Left cardiac atrium (tissue), 4 donors: ENCODE measurements around the gene TRIM4. TPM values are rescaled to one million over a fixed set of nuclear protein-coding genes. Genes with fewer than 3 reads are reported as not detected.
A peak's percentile ranks its signal among the peaks of the same experiment; 100 is the strongest.

Experiments used
- ATAC-seq, 2 donors: fragments of 200-7000 bp; cut with Tn5 transposase; one replicate each; pipeline ENCODE4 v1.9.1; 2020; ENCODE audit warnings: mild to moderate bottlenecking in 2 of 2, moderate library complexity in 2 of 2
- DNase-seq: peaks from one replicate; pipeline ENCODE4 v3.0.0-alpha.2; 2020
- intact Hi-C, 2 donors: fragments of 100-400 bp; cut with DNase I; formaldehyde crosslinking; loops; one replicate each; pipeline versions ENCODE4 v1.14.1 to v1.15.1; 2022 to 2023
- total RNA-seq, 2 donors: library from RNA; stranded (reverse); fragmentation: NEBNext Ultra II Directional; extraction: Animal tissue kit (Norgen Biotek cat#: 25700); gene quantifications; one replicate each; pipeline ENCODE4 v1.2.1, GENCODE V29; 2021
- donor health status: DM: no; HTN: yes; CAD: no.
- donor health status: DM: no; HTN: yes; CAD: no; lungs with severe emphysema.
- donor health status: DM: yes; HTN: yes; CAD: no.
- donor health status: Dilated cardiomyopathy.

TRIM4 gene
- total RNA-seq, 2 donors from 2014 or later: 9.6 to 11.1 TPM

GRCh38 chr7:99860281-99861127, 58.8 kb downstream of the TRIM4 start:
- DNase-seq (peak; percentile 55), ATAC-seq (peak; percentile 72 to 99)
- intact Hi-C loops: no loop called here

DNA sequence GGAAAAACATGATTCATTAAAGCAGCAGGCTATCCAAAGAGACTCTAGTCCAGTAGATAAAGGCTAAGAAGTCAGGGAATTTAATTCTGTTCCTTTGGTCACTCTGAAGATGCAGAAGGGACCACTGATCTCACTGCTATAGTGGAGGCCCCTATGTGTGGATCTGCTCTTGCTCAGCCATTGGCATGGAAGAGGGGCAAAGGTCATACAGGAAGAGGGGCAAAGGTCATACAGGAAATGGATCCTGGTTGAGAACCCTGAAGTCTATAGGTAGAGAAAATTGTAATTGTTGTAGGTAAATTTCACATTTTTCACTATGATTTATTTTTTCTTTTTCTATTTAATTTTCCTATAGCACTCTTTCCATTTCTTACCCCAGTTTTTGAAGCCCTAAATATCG, 64.1 kb downstream of the TRIM4 start:
- intact Hi-C loops: no loop called here
- no peak for ATAC-seq

DNA sequence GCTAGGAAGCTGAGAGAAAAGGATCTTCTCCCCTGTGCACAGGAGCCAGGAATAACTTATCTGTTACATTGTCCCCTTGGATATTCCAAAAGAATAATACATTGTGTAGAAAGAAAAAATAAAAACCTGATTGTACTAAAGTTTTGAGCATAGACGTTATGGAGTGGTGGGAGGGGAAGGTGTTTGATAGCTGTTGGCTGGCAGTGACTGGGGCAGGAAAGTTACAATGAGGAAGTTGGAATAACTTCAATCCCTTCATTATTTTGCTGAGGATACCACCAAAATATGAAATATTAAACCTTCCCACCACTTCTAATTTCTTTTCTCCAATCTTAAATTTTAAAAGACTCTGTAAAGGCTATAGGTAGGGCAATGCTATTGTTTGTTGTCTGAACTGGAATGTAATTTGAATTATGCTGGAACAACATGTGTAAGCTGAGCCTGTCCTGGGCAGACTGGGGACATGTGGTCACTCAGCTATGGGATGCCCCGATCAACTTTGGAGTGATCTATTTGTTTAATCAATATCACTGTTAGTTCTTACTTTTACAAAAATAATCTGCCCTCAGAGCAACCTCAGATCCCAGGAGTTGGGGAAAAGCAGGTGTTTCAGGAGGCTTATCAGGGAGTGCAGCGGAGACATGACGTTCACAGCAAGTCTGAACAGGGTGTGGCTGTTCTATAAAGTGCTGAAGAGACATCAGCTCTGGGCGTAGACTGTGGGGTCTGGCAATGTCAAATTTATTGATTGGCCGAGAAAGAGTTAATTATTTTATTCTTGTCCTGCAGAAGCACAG, 70.7 kb downstream of the TRIM4 start:
- ATAC-seq (no peak), DNase-seq (no peak)
- intact Hi-C loops: loop anchor here in 1 of 2 donors (10.0 kb wide), 1 partner anchor 214 kb away; no protein-coding TSS in a partner anchor

More for the DNA sequence above, 64.1 kb downstream of the TRIM4 start:
- DNase-seq: no peak

GRCh38 chr7:99844328-99844727, 75.0 kb downstream of the TRIM4 start:
- DNase-seq (no peak), ATAC-seq (no peak)
- intact Hi-C loops: loop anchor here in 1 of 2 donors (10.0 kb wide), 1 partner anchor 210 kb away; no protein-coding TSS in a partner anchor

DNA sequence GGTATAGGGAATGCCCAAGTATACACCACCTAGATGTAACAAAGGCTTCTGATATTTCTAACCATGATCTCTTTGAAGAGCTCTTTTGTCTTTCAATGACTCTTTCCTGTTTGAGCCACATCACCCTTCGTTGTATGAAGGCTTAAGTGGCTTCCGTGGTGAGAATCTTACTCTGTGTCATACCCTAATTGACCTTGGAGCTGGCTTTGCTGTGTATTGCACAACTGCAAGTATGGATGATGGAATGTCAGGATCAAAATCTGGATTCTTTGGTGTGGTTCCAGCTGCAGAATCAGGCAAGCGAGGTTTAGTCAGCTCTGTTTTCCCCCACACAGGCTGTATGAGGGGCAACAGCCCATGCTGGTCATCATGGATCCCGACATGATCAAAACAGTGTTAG, 75.5 kb downstream of the TRIM4 start:
- intact Hi-C loops: loop anchor here in 1 of 2 donors (10.0 kb wide), 1 partner anchor 209 kb away; no protein-coding TSS in a partner anchor
- DNase-seq (no peak), ATAC-seq (no peak)

GRCh38 chr7:99842926-99843325, 76.4 kb downstream of the TRIM4 start:
- DNase-seq (no peak), ATAC-seq (no peak)
- intact Hi-C loops: loop anchor here in 1 of 2 donors (10.0 kb wide), 1 partner anchor 208 kb away; no protein-coding TSS in a partner anchor

Other genes with a start within 250 kb of the TRIM4 start
- gene CYP3A5, start 239.5 kb downstream of the TRIM4 start, total RNA-seq: under 1 TPM; 0.16 to 0.44 TPM
- not detected for gene CYP3A7, start 184.3 kb downstream of the TRIM4 start, total RNA-seq
- gene CYP3A4, start 135.3 kb downstream of the TRIM4 start, total RNA-seq: under 1 TPM; 0.32 to 0.34 TPM
- gene CYP3A43, start 91.5 kb downstream of the TRIM4 start, total RNA-seq: under 1 TPM in 1 of 2 donors, not detected in 1; 0.16 TPM
- under 1 TPM in 1 of 2 donors, not detected in 1; 0.24 TPM for gene OR2AE1, start 42.5 kb downstream of the TRIM4 start, total RNA-seq
- gene GJC3, start 10.1 kb upstream of the TRIM4 start, total RNA-seq: under 1 TPM; 0.37 to 0.59 TPM
- 10 to 100 TPM; 36.2 to 91.1 TPM for gene AZGP1, start 56.5 kb upstream of the TRIM4 start, total RNA-seq
- 10 to 100 TPM; 36.7 to 47.0 TPM for gene ZKSCAN1, start 96.1 kb upstream of the TRIM4 start, total RNA-seq
- gene ZSCAN21, start 130.2 kb upstream of the TRIM4 start, total RNA-seq: 1 to 10 TPM; 8.4 to 9.1 TPM
- 10 to 100 TPM; 14.6 to 17.3 TPM for gene ZNF3, start 162.2 kb upstream of the TRIM4 start, total RNA-seq
- 100 to 1,000 TPM in 1 of 2 donors, 10 to 100 TPM in 1; 90.0 to 109 TPM for gene COPS6, start 169.4 kb upstream of the TRIM4 start, total RNA-seq
- gene MCM7, start 181.9 kb upstream of the TRIM4 start, total RNA-seq: 10 to 100 TPM; 17.7 to 31.7 TPM
- gene AP4M1, start 182.1 kb upstream of the TRIM4 start, total RNA-seq: 10 to 100 TPM; 11.1 to 13.2 TPM
- gene TAF6, start 199.8 kb upstream of the TRIM4 start, total RNA-seq: 10 to 100 TPM; 29.1 to 30.6 TPM
- gene CNPY4, start 200.1 kb upstream of the TRIM4 start, total RNA-seq: 10 to 100 TPM in 1 of 2 donors, 1 to 10 TPM in 1; 9.0 to 13.3 TPM
- gene MBLAC1, start 207.4 kb upstream of the TRIM4 start, total RNA-seq: 1 to 10 TPM; 2.7 TPM
- gene LAMTOR4, start 229.4 kb upstream of the TRIM4 start, total RNA-seq: 100 to 1,000 TPM; 104 to 113 TPM
- 10 to 100 TPM in 1 of 2 donors, 1 to 10 TPM in 1; 8.3 to 12.2 TPM for gene TRAPPC14, start 239.2 kb upstream of the TRIM4 start, total RNA-seq
- 1 to 10 TPM; 2.2 to 3.4 TPM for gene GAL3ST4, start 249.1 kb upstream of the TRIM4 start, total RNA-seq